ENCODE results near the gene ZNF652. TPM values are rescaled to one million over a fixed set of nuclear protein-coding genes. Genes with fewer than 3 reads are reported as not detected.

The ZNF652 gene
- total and polyA plus RNA-seq, 2 of the 4 experiments (the other 2 are of a cell fraction): 3.6 to 8.8 TPM

GRCh38 chr17:49386373-49386772 lies 24.3 kb upstream of the ZNF652 start:
- Histone ChIP-seq H4K91ac (ENCODE audit: insufficient read depth, low read depth, low read length) (no peak overlapping the region), H3K9ac (ENCODE audit: low read depth, low read length) (no peak overlapping the region), H3K9me3 (ENCODE audit: control insufficient read depth, insufficient read depth, low read length) (no peaks in the 10 kb centered on the region), H2AFZ (replicated peaks; ENCODE audit: low read length, poor library complexity) (no peak overlapping the region), H3K4me2 (ENCODE audit: low read depth, low read length) (no peak overlapping the region), H4K8ac (ENCODE audit: low read depth in 2 of 2, low read length in 2 of 2) (no peak overlapping the region), H2BK20ac (ENCODE audit: low read depth, low read length) (no peak overlapping the region), H3K56ac (ENCODE audit: extremely low read depth, insufficient read depth, low read length) (no peak overlapping the region), H3K14ac (replicated peaks; ENCODE audit: low read depth, low read length) (no peak overlapping the region), H3K36me3 (ENCODE audit: control insufficient read depth, insufficient read depth, low read length) (no peaks in the 10 kb centered on the region), H2AK5ac (ENCODE audit: low read depth, low read length) (no peak overlapping the region), H3K4me3 (ENCODE audit: insufficient read depth, low read depth, low read length) (no peak overlapping the region), H2BK120ac (ENCODE audit: low read depth, low read length) (no peak overlapping the region), H3K27me3 (ENCODE audit: control insufficient read depth, insufficient read depth, low read length) (peaks cover 2% of the 10 kb centered on the region; the same call in 1 of the 2 replicates), H2BK5ac (ENCODE audit: low read depth, low read length, poor library complexity, severe bottlenecking) (no peak overlapping the region), H4K20me1 (ENCODE audit: insufficient read depth, low read length) (no peaks in the 10 kb centered on the region), H3K9me1 (ENCODE audit: insufficient read depth, low read length) (peaks cover 4% of the 10 kb centered on the region), H3K79me1 (ENCODE audit: low read depth in 1 of 2, low read length in 2 of 2) (no peaks in the 10 kb centered on the region), H3K4me1 (ENCODE audit: control insufficient read depth, insufficient read depth, low read length) (peaks cover 8% of the 10 kb centered on the region), H2BK15ac (ENCODE audit: low read depth, low read length) (no peak overlapping the region), H2AK9ac (replicated peaks; ENCODE audit: low read depth, low read length, poor library complexity) (no peak overlapping the region), H4K5ac (ENCODE audit: low read depth, low read length) (no peak overlapping the region), H3K23ac (ENCODE audit: low read depth, low read length) (no peak overlapping the region), H3K27ac (ENCODE audit: insufficient read depth, low read length) (no peak overlapping the region), H3K4ac (ENCODE audit: low read depth, low read length) (no peak overlapping the region), H3K18ac (ENCODE audit: low read depth, low read length) (no peak overlapping the region)
- intact Hi-C loops (cut with micrococcal nuclease): no loop called here
- no peak for ATAC-seq (ENCODE audit: low read depth)
- no peak for DNase-seq
- dilution Hi-C loops (cut with HindIII; ENCODE audit: low sequenced_read_pairs, unreplicated experiment): no loop called here
- ChIA-PET POLR2A (ENCODE audit: unreplicated experiment) (no interaction called here), CTCF (no interaction called here)
- TF ChIP-seq FOS (IDR thresholded peaks at IDR 0.05; ENCODE audit: low read depth, low read length): no peak
- no peak for TF ChIP-seq MAZ (IDR thresholded peaks at IDR 0.05; ENCODE audit: borderline replicate concordance, low read depth, low read length)
- no peak for TF ChIP-seq BHLHE40 (IDR thresholded peaks at IDR 0.05; ENCODE audit: low read depth, low read length)
- no peak for TF ChIP-seq POLR2A (IDR thresholded peaks at IDR 0.05; ENCODE audit: low read depth, low read length)
- TF ChIP-seq USF2 (IDR thresholded peaks at IDR 0.05; ENCODE audit: low read depth, low read length): no peak
- no peak for TF ChIP-seq MXI1 (IDR thresholded peaks at IDR 0.05; ENCODE audit: borderline replicate concordance, low read depth, low read length)
- TF ChIP-seq SMC3 (IDR thresholded peaks at IDR 0.05; ENCODE audit: low read depth, low read length): no peak
- TF ChIP-seq MAFK (IDR thresholded peaks at IDR 0.05; ENCODE audit: low read depth, low read length): no peak
- no peak for TF ChIP-seq CTCF (conservative IDR thresholded peaks at IDR 0.05; ENCODE audit: low read depth, low read length)
- no peak for TF ChIP-seq RFX5 (IDR thresholded peaks at IDR 0.05; ENCODE audit: low read depth, low read length)
- TF ChIP-seq ELK1 (IDR thresholded peaks at IDR 0.05; ENCODE audit: borderline replicate concordance, low read depth, low read length): no peak
- TF ChIP-seq CEBPB (IDR thresholded peaks at IDR 0.05; ENCODE audit: low read depth, low read length): no peak
- WGBS, 2 experiments (ENCODE audit: extremely low coverage in 2 of 2, insufficient read length in 1 of 2): no CpG with 5 or more reads among the region's 10 CpGs
- in situ Hi-C loops (cut with MboI; ENCODE audit: low sequenced_read_pairs): no loop called here
- no TSS peak for BruUV-seq (replicated peaks)

All from IMR-90 (cell line).